ENCODE data around the gene ASPHD1. TPM values are rescaled to one million over a fixed set of nuclear protein-coding genes. Genes with fewer than 3 reads are reported as not detected.

ASPHD1 gene
- total RNA-seq, 4 donors from 2014 or later: not detected

- DNase-seq (ENCODE audit: low spot score in 2 of 2): no peak
- no peak overlapping the region for H3K4me3 ChIP-seq (ENCODE audit: low read depth, poor library complexity, severe bottlenecking)
- 87 to 90% methylated on average over 13 to 14 of the region's 15 CpGs for WGBS, 2 donors
These were observed 11.4 kb downstream of the ASPHD1 start for GRCh38 chr16:29911676-29912010.

DNA sequence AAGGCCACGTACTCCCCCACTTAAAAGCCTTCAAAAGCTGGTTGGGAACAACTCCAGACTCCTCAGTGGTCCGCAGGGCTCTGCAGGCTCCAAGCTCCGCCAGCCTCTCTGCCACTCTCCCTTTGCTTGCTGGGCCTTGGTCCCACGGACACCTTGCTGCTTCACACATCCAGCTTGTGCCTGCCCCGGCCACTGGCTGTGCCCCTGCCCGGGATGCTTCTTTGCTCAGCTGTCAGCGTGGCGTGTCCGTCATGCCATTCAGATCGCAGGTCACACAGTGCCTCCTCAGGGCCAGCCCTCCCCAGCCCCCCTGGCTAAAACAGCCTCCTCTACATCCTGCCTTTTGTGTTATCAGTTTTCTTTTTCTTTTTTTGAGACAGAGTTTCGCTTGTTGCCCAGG, 11.8 kb downstream of the ASPHD1 start:
- TF ChIP-seq, protein P1, sequence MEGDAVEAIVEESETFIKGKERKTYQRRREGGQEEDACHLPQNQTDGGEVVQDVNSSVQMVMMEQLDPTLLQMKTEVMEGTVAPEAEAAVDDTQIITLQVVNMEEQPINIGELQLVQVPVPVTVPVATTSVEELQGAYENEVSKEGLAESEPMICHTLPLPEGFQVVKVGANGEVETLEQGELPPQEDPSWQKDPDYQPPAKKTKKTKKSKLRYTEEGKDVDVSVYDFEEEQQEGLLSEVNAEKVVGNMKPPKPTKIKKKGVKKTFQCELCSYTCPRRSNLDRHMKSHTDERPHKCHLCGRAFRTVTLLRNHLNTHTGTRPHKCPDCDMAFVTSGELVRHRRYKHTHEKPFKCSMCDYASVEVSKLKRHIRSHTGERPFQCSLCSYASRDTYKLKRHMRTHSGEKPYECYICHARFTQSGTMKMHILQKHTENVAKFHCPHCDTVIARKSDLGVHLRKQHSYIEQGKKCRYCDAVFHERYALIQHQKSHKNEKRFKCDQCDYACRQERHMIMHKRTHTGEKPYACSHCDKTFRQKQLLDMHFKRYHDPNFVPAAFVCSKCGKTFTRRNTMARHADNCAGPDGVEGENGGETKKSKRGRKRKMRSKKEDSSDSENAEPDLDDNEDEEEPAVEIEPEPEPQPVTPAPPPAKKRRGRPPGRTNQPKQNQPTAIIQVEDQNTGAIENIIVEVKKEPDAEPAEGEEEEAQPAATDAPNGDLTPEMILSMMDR (IDR thresholded peaks at IDR 0.05): no peak
- no peak for TF ChIP-seq POLR2A (IDR thresholded peaks at IDR 0.05)
- no peak for DNase-seq (ENCODE audit: low spot score in 2 of 2)
- H3K4me3 ChIP-seq (ENCODE audit: low read depth, poor library complexity, severe bottlenecking): no peak overlapping the region
- intact Hi-C loops (cut with DNase I; ENCODE audit: low total_unique reads): no loop called here
- 88 to 90% methylated on average over 11 of the region's 11 CpGs for WGBS, 2 donors

More at GRCh38 chr16:29911676-29912010, 11.4 kb downstream of the ASPHD1 start:
- intact Hi-C loops (cut with DNase I; ENCODE audit: low total_unique reads): no loop called here
- no peak for TF ChIP-seq POLR2A (IDR thresholded peaks at IDR 0.05)
- TF ChIP-seq, protein P1 (IDR thresholded peaks at IDR 0.05): no peak

DNA sequence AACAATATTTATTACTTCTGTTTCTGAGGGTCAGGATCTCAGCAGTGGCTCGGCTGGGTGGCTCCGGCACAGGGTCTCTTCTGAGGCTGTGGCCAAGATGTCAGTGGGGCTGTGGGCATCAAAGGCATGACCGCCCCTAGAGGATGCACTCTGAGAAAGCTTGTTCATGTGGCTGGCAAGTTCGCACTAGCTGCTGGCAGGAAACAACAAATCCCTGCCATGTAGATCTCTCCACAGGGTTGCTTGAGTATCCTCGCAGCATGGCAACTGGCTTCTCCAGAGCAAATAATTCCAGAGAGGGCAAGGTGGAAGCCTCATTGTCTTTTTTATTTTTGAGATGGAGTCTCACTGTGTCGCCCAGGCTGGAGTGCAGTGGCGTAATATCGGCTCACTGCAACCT, 13.2 kb downstream of the ASPHD1 start:
- intact Hi-C loops (cut with DNase I; ENCODE audit: low total_unique reads): no loop called here
- no peak overlapping the region for H3K4me3 ChIP-seq (ENCODE audit: low read depth, poor library complexity, severe bottlenecking)
- DNase-seq (ENCODE audit: low spot score in 2 of 2): no peak
- TF ChIP-seq, protein P1 (IDR thresholded peaks at IDR 0.05): no peak
- TF ChIP-seq POLR2A (IDR thresholded peaks at IDR 0.05): no peak
- WGBS, 2 donors: 97% methylated on average over 8 of the region's 8 CpGs

DNA sequence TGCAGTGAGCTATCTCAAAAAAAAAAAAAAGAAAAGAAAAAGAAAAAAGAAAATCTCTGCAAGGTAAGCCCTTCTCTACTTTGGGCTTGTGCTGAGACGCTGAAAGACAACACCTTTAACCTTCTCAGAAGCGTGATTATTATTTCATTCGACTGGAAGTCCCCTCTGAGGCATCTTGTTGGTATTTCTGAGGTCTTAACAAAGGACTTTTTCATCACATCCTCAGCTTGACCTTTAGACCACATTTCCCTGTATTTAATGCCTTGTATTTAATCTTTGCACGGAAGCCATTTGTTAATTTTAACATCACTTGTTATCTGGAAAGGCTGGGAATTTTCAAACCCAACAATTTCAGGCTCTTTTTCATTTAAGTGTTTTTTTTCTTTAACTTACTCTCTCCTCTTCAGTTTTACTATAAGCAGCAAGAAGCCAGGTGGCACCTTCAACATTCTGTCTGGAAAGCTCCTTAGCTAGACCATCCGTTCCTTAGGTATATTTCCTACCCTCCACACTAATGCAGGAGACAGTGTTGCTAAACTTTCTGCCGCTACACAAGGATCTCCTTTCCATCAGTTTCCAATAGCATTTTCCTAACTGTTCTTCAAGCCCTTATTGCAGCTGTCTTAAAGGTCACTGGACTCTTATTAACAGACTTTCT, 15.4 kb downstream of the ASPHD1 start:
- intact Hi-C loops (cut with DNase I; ENCODE audit: low total_unique reads): no loop called here
- no peak for DNase-seq (ENCODE audit: low spot score in 2 of 2)
- no peak overlapping the region for H3K4me3 ChIP-seq (ENCODE audit: low read depth, poor library complexity, severe bottlenecking)
- 78 to 81% methylated on average over 6 of the region's 6 CpGs for WGBS, 2 donors
- TF ChIP-seq POLR2A (IDR thresholded peaks at IDR 0.05): no peak
- TF ChIP-seq, protein P1 (IDR thresholded peaks at IDR 0.05): no peak

- no peak for TF ChIP-seq POLR2A (IDR thresholded peaks at IDR 0.05)
- TF ChIP-seq, protein P1 (IDR thresholded peaks at IDR 0.05): no peak
- no peak overlapping the region for H3K4me3 ChIP-seq (ENCODE audit: low read depth, poor library complexity, severe bottlenecking)
- DNase-seq (ENCODE audit: low spot score in 2 of 2): no peak
- intact Hi-C loops (cut with DNase I; ENCODE audit: low total_unique reads): no loop called here
- 96 to 97% methylated on average over 1 of the region's 1 CpG for WGBS, 2 donors
These were observed 16.7 kb downstream of the ASPHD1 start for GRCh38 chr16:29916979-29917378.

All from lower leg skin (tissue), 4 donors.